HCT116 (cell line): ENCODE results near the gene PLXDC1. TPM values are rescaled to one million over a fixed set of nuclear protein-coding genes. Genes with fewer than 3 reads are reported as not detected.

Experiments
- ATAC-seq: fragments of 200-7000 bp; cut with Tn5 transposase; 2 replicates; pipeline ENCODE4 v1.9.1; 2020; ENCODE audit warnings: mild to moderate bottlenecking, moderate library complexity
- BruUV-seq: library from RNA; stranded (reverse); fragments of 400-500 nt; replicated peaks from 2 replicates; lab custom pipeline; 2021; lab: Mats Ljungman, UMichigan
- CTCF ChIA-PET: fragments of 300-600 bp; sonication (Branson Sonifier 250); formaldehyde crosslinking; loops from one replicate; lab custom pipeline; 2021; ENCODE audit warnings: antibody characterized with exemption; lab: Charles Lee
- POLR2A ChIA-PET: fragments of 300-600, 350-600 bp; sonication (Branson Sonifier 250); formaldehyde crosslinking; loops from one replicate; lab custom pipeline; 2021; ENCODE audit warnings: antibody characterized with exemption; lab: Charles Lee
- RAD21 ChIA-PET, 2 experiments: fragments of 300-600 bp; sonication (Branson Sonifier 250); formaldehyde crosslinking; loops; one replicate each; lab custom pipeline; 2023; ENCODE audit warnings: low total read pairs in 2 of 2; ENCODE audit not compliant: uncharacterized antibody in 2 of 2, unreplicated experiment in 2 of 2, low non-redundant PET in 1 of 2; lab: Charles Lee
- DNase-seq: peaks from one replicate; pipeline ENCODE4 v3.0.0-alpha.2; 2010; ENCODE audit warnings: low read depth, low spot score
- H2AFZ ChIP-seq: fragments of 200-600 bp; shearing (Covaris generic), sonication (generic); 2 replicates; pipeline ENCODE4 v1.6.1; 2017; ENCODE audit warnings: low read depth, mixed run types, mixed read lengths, antibody characterized with exemption, low read length; ENCODE audit not compliant: poor library complexity, severe bottlenecking
- H3K27ac ChIP-seq: 2 replicates; pipeline ENCODE4 v1.5.1; 2012; ENCODE audit warnings: low read depth, low read length
- H3K27me3 ChIP-seq: fragments of 200-600 bp; sonication (generic); 2 replicates; pipeline ENCODE4 v1.6.1; 2016; ENCODE audit warnings: mixed run types, low read length, mixed read lengths; ENCODE audit not compliant: insufficient read depth
- H3K36me3 ChIP-seq, 2 experiments: fragments of 200-500 bp in 1 of 2; fragments of 200-600 bp in 1 of 2; sonication (Bioruptor generic) in 1 of 2; sonication (generic) in 1 of 2; 2 replicates each; pipeline versions ENCODE4 v1.5.1 to v1.6.1; 2014 to 2016; ENCODE audit warnings: low read length in 2 of 2, inconsistent platforms in 1 of 2, mixed read lengths in 1 of 2, mixed run types in 1 of 2; ENCODE audit not compliant: insufficient read depth in 2 of 2, control insufficient read depth in 1 of 2
- H3K4me1 ChIP-seq, 2 experiments: fragments of 200-600 bp in 1 of 2; sonication (generic) in 1 of 2; 2 replicates each; pipeline versions ENCODE4 v1.5.1 to v1.6.1; 2012 to 2017; ENCODE audit warnings: low read length in 2 of 2, inconsistent platforms in 1 of 2, mild to moderate bottlenecking in 1 of 2, mixed read lengths in 1 of 2, mixed run types in 1 of 2, moderate library complexity in 1 of 2; ENCODE audit not compliant: insufficient read depth in 2 of 2, control insufficient read depth in 1 of 2
- H3K4me2 ChIP-seq: fragments of 200-600 bp; sonication (generic); 2 replicates; pipeline ENCODE4 v1.6.1; 2017; ENCODE audit warnings: mixed run types, low read length, mixed read lengths
- H3K4me3 ChIP-seq, 2 experiments: fragments of 200-600 bp in 1 of 2; sonication (generic) in 1 of 2; replicated peaks in 1 of 2; 2 replicates each; pipeline ENCODE4 v1.5.1; 2011 to 2016; ENCODE audit warnings: low read length in 2 of 2, control low read depth in 1 of 2, low read depth in 1 of 2, mild to moderate bottlenecking in 1 of 2, mixed read lengths in 1 of 2, mixed run types in 1 of 2
- H3K79me2 ChIP-seq: fragments of 200-600 bp; sonication (generic); 2 replicates; pipeline ENCODE4 v1.6.1; 2017; ENCODE audit warnings: mild to moderate bottlenecking, mixed run types, low read length, moderate library complexity, mixed read lengths; ENCODE audit not compliant: insufficient read depth
- H3K9ac ChIP-seq: fragments of 200-600 bp; sonication (generic); 2 replicates; pipeline ENCODE4 v1.6.1; 2016; ENCODE audit warnings: low read length, mixed read lengths
- H3K9me2 ChIP-seq: fragments of 200-600 bp; sonication (generic), shearing (Covaris generic); 2 replicates; pipeline ENCODE4 v1.6.1; 2017; ENCODE audit warnings: mixed run types, mild to moderate bottlenecking, moderate library complexity; ENCODE audit not compliant: insufficient read depth
- H3K9me3 ChIP-seq, 2 experiments: fragments of 200-500 bp in 1 of 2; fragments of 200-600 bp in 1 of 2; sonication (Bioruptor generic) in 1 of 2; sonication (generic) in 1 of 2; 2 replicates each; pipeline ENCODE4 v1.6.1; 2014 to 2017; ENCODE audit warnings: low read length in 2 of 2, mixed read lengths in 2 of 2, inconsistent platforms in 1 of 2, low read depth in 1 of 2, mild to moderate bottlenecking in 1 of 2, mixed run types in 1 of 2, moderate library complexity in 1 of 2; ENCODE audit not compliant: control insufficient read depth in 1 of 2, insufficient read depth in 1 of 2
- H4K20me1 ChIP-seq: fragments of 200-600 bp; sonication (generic), shearing (Covaris generic); 2 replicates; pipeline ENCODE4 v1.6.1; 2017; ENCODE audit warnings: mixed run types, mild to moderate bottlenecking, moderate library complexity; ENCODE audit not compliant: insufficient read depth
- ATF3 ChIP-seq: IDR thresholded peaks from 2 replicates; pipeline ENCODE4 v1.6.1; 2012
- CBX3 ChIP-seq: IDR thresholded peaks from 2 replicates; pipeline ENCODE4 v1.6.1; 2012; ENCODE audit warnings: low read depth
- CEBPB ChIP-seq: IDR thresholded peaks from 2 replicates; pipeline ENCODE4 v1.6.1; 2012; ENCODE audit warnings: low read depth
- EZH2phosphoT487 ChIP-seq: fragments of 200-600 bp; IDR thresholded peaks from 2 replicates; pipeline ENCODE4 v1.6.1; 2018; ENCODE audit warnings: antibody characterized with exemption, borderline replicate concordance
- FOSL1 ChIP-seq: IDR thresholded peaks from 2 replicates; pipeline ENCODE4 v1.6.1; 2012; ENCODE audit warnings: low read depth
- SRF ChIP-seq: IDR thresholded peaks from 2 replicates; pipeline ENCODE4 v1.6.1; 2012; ENCODE audit warnings: low read depth
- TCF7L2 ChIP-seq: IDR thresholded peaks from 2 replicates; pipeline ENCODE4 v1.7.0; 2011; ENCODE audit warnings: borderline replicate concordance, inconsistent platforms; ENCODE audit not compliant: insufficient read depth, insufficient read length; ENCODE audit errors: extremely low read depth
- ZFX ChIP-seq: fragments of 450-650 bp; IDR thresholded peaks from 2 replicates; pipeline ENCODE4 v1.6.1; 2017
- intact Hi-C: fragments of 100-400 bp; cut with micrococcal nuclease; formaldehyde crosslinking; loops from 2 replicates; pipeline ENCODE4 v1.10.0; 2022
- total RNA-seq: library from RNA; stranded (reverse); gene quantifications from one replicate; pipeline ENCODE4 v1.2.1, GENCODE V29; 2021; ENCODE audit not compliant: unreplicated experiment

Gene PLXDC1
- total RNA-seq, 1 experiment from 2014 or later: 1.8 TPM

DNA sequence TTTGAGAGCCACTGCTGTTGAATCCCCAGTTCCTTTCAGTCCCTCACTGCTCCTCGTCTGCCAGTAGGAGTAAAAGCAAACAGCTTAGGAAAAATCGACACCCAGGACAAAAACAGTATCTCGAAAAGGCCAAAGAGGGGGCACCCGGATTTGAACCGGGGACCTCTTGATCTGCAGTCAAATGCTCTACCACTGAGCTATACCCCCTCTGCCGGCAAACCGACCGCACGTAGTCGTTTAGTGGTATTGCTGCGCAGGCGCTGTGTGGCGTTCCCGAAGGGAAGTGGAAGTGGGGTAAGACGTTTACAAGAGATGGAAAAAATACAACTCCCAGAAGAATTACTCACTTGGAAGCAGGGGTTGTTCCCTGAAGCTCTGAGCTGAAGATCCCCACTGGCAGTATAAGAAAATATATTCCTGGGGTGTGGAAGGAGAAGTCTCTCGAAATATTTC, 2.2 kb upstream of the PLXDC1 start (continued):
- no peak; the same call in 1 of the 2 replicates for TF ChIP-seq CBX3
- no peak for TF ChIP-seq EZH2phosphoT487
- TF ChIP-seq SRF: no peak
- TF ChIP-seq CEBPB: no peak
- TF ChIP-seq ATF3: peak; percentile 98

DNA sequence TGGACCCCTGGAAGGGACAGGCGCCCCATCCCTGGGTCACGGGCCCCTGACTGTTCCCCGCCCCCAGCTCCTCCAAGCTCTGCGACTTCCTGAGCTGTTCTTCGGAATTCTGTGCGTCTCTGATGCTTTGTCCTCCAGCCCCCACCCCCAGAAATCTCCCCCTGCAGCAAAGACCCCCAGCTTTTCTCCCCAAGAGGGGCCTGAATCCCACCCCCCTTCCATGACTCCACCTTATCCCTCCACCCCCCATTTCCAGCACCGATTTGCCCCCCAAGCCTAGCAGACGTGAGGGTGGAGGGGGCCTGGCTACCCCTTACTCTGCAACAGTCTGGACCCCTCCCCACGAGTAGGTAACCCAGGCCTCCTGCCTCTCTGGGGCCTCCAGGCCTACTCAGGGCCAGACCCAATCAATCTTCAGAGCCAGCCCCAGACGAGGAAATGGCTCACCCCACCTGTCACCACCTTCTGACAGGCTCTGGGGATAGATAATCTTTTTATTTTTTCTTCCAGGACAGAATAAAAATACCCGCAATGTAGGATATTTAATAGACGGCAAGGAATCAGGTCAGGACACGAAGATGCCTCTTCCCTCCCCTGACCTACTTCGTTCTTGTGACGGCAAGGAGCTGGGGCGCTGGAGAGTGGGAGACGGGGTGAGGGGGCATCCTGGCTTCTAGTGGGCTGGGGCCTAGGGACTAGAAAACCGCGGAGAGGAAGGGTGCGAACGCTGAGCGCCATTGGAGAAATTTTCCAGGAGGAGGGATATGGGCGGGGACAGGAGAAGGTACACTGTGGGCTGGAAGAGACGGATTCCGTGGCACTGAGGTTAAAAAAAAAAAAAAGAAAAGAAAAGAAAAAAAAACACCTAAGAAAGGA, 744 bp upstream of the PLXDC1 start:
- Histone ChIP-seq H3K4me1 (peaks cover 11 to 23% of the 10 kb centered on the region in 2 experiments), H3K79me2 (no peaks in the 10 kb centered on the region), H3K27ac (peak overlapping the region; percentile 56), H3K36me3 (no peaks in the 10 kb centered on the region), H3K4me2 (peak overlapping the region; percentile 94), H3K4me3 (peak overlapping the region; percentile 36 to 62), H4K20me1 (no peaks in the 10 kb centered on the region), H3K9me2 (no peaks in the 10 kb centered on the region)
- DNase-seq (peak; percentile 28), ATAC-seq (peak; percentile 18; the same call in 1 of the 2 replicates)
- RAD21 ChIA-PET: interaction anchor here (0.7 to 2.8 kb wide), 5 partner anchors 20 to 169 kb away, joined by 3 to 25 read pairs (median 5); no protein-coding TSS in a partner anchor
- intact Hi-C loops: loop anchor here (2.0 to 10.0 kb wide), 2 partner anchors 283 to 417 kb away; partner anchors contain the start of gene CISD3
- TF ChIP-seq FOSL1 (no peak), SRF (no peak), TCF7L2 (no peak), ZFX (no peak)
- TF ChIP-seq, all 23 proteins: peak for 0
- Histone ChIP-seq H3K27me3 (no peaks in the 10 kb centered on the region), H3K9me3 (no peaks in the 10 kb centered on the region), H3K9ac (peak overlapping the region; percentile 67), H2AFZ (peak overlapping the region; percentile 89)
- CTCF ChIA-PET: interaction anchor here (0.6 to 3.7 kb wide), 13 partner anchors 8 to 401 kb away, joined by 3 to 135 read pairs (median 5); partner anchors contain the start of genes LASP1 and RPL19
- POLR2A ChIA-PET: interaction anchor here (0.6 to 2.5 kb wide), 7 partner anchors 12 to 299 kb away, joined by 3 to 17 read pairs (median 7); partner anchors contain the start of genes RPL19 and RPL23
- no TSS peak for BruUV-seq
